ENCODE results near the gene CNOT4.

Gene CNOT4

GRCh38 chr7:135509839-135510591 lies at the start of gene CNOT4:
Gene CNOT4 (minus strand): TSS chr7:135510102. CDS start chr7:135438331, 71,771 bp downstream.
- peak; percentile 98 for DNase-seq (ENCODE audit: low read depth)

- DNase-seq (ENCODE audit: low read depth), result no peak
Observed at GRCh38 chr7:135558881-135559280, 49.0 kb upstream of the CNOT4 start.

- peak; percentile 46 for DNase-seq (ENCODE audit: low read depth)
Observed at GRCh38 chr7:135558337-135558767, 48.5 kb upstream of the CNOT4 start.

GRCh38 chr7:135557455-135558336 lies 47.8 kb upstream of the CNOT4 start, which contains the start of gene NUP205:
Gene NUP205 (plus strand): TSS chr7:135557917. CDS start chr7:135557945, 28 bp downstream.
- DNase-seq (ENCODE audit: low read depth), result peak; percentile 64

GRCh38 chr7:135553346-135553745 lies 43.4 kb upstream of the CNOT4 start:
- DNase-seq (ENCODE audit: low read depth), result no peak

GRCh38 chr7:135552148-135552547 lies 42.2 kb upstream of the CNOT4 start:
- DNase-seq (ENCODE audit: low read depth), result no peak

- no peak for DNase-seq (ENCODE audit: low read depth)
Observed at GRCh38 chr7:135550196-135550595, 40.3 kb upstream of the CNOT4 start.

GRCh38 chr7:135541029-135541428 lies 31.1 kb upstream of the CNOT4 start:
- DNase-seq (ENCODE audit: low read depth), result no peak

- no peak for DNase-seq (ENCODE audit: low read depth)
Observed at GRCh38 chr7:135539629-135540028, 29.7 kb upstream of the CNOT4 start.

- no peak for DNase-seq (ENCODE audit: low read depth)
Observed at GRCh38 chr7:135538376-135538775, 28.5 kb upstream of the CNOT4 start.

GRCh38 chr7:135537905-135538304 lies 28.0 kb upstream of the CNOT4 start:
- DNase-seq (ENCODE audit: low read depth), result no peak

GRCh38 chr7:135537453-135537852 lies 27.6 kb upstream of the CNOT4 start:
- DNase-seq (ENCODE audit: low read depth), result no peak

GRCh38 chr7:135536150-135536549 lies 26.2 kb upstream of the CNOT4 start:
- DNase-seq (ENCODE audit: low read depth), result no peak

GRCh38 chr7:135527025-135527424 lies 17.1 kb upstream of the CNOT4 start:
- DNase-seq (ENCODE audit: low read depth), result no peak

- no peak for DNase-seq (ENCODE audit: low read depth)
Observed at GRCh38 chr7:135525426-135525825, 15.5 kb upstream of the CNOT4 start.

GRCh38 chr7:135523146-135523545 lies 13.2 kb upstream of the CNOT4 start:
- no peak for DNase-seq (ENCODE audit: low read depth)

GRCh38 chr7:135522509-135522908 lies 12.6 kb upstream of the CNOT4 start:
- no peak for DNase-seq (ENCODE audit: low read depth)

GRCh38 chr7:135519871-135520270 lies 10.0 kb upstream of the CNOT4 start:
- DNase-seq (ENCODE audit: low read depth), result no peak

- no peak for DNase-seq (ENCODE audit: low read depth)
Observed at GRCh38 chr7:135519233-135519688, 9.4 kb upstream of the CNOT4 start.

GRCh38 chr7:135518748-135519147 lies 8.8 kb upstream of the CNOT4 start:
- no peak for DNase-seq (ENCODE audit: low read depth)

GRCh38 chr7:135517060-135517459 lies 7.2 kb upstream of the CNOT4 start:
- DNase-seq (ENCODE audit: low read depth), result no peak

GRCh38 chr7:135514856-135515255 lies 5.0 kb upstream of the CNOT4 start:
- no peak for DNase-seq (ENCODE audit: low read depth)

Measured in activated T-cell treated with anti-CD3 and anti-CD28 coated beads for 48 hours (primary cell).